ENCODE data around the gene PTBP3. TPM values are rescaled to one million over a fixed set of nuclear protein-coding genes. Genes with fewer than 3 reads are reported as not detected.

PTBP3 gene
- total and polyA plus RNA-seq, 2 of the 13 experiments (the other 11 are each of a cell fraction or from before 2014, with no cell fraction given): 52.8 to 61.1 TPM

DNA sequence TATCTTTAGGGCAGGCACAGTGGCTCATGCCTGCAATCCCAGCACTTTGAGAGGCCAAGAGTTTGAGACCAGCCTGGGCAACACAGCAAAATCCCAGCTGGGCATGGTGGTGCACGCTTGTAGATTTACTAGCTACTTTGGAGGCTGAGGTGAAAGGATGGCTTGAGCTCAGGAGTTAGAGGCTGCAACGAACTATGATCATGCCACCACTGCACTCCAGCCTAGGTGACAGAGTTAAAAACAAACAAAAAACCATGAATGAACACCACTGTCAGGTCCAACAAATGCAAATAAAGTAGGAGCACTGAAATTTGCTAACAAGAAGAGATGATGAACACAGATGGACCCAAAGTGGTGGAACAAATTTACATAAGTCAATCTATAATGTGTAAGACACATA is 4.9 kb downstream of the PTBP3 start (continued):
- TF ChIP-seq, protein P1, sequence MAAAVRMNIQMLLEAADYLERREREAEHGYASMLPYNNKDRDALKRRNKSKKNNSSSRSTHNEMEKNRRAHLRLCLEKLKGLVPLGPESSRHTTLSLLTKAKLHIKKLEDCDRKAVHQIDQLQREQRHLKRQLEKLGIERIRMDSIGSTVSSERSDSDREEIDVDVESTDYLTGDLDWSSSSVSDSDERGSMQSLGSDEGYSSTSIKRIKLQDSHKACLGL (CRISPR knock-in tag; IDR thresholded peaks at IDR 0.05): no peak
- TF ChIP-seq MED13 (CRISPR knock-in tag; IDR thresholded peaks at IDR 0.05): no peak
- TF ChIP-seq, protein P2, sequence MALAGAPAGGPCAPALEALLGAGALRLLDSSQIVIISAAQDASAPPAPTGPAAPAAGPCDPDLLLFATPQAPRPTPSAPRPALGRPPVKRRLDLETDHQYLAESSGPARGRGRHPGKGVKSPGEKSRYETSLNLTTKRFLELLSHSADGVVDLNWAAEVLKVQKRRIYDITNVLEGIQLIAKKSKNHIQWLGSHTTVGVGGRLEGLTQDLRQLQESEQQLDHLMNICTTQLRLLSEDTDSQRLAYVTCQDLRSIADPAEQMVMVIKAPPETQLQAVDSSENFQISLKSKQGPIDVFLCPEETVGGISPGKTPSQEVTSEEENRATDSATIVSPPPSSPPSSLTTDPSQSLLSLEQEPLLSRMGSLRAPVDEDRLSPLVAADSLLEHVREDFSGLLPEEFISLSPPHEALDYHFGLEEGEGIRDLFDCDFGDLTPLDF (CRISPR knock-in tag; IDR thresholded peaks at IDR 0.05): no peak
- TF ChIP-seq ZSCAN22 (CRISPR knock-in tag; IDR thresholded peaks at IDR 0.05): no peak
- peak; percentile 67 for TF ChIP-seq TBX2 (CRISPR knock-in tag; IDR thresholded peaks at IDR 0.05; ENCODE audit: borderline replicate concordance)
- no peak for TF ChIP-seq ZNF143 (CRISPR knock-in tag; IDR thresholded peaks at IDR 0.05)

DNA sequence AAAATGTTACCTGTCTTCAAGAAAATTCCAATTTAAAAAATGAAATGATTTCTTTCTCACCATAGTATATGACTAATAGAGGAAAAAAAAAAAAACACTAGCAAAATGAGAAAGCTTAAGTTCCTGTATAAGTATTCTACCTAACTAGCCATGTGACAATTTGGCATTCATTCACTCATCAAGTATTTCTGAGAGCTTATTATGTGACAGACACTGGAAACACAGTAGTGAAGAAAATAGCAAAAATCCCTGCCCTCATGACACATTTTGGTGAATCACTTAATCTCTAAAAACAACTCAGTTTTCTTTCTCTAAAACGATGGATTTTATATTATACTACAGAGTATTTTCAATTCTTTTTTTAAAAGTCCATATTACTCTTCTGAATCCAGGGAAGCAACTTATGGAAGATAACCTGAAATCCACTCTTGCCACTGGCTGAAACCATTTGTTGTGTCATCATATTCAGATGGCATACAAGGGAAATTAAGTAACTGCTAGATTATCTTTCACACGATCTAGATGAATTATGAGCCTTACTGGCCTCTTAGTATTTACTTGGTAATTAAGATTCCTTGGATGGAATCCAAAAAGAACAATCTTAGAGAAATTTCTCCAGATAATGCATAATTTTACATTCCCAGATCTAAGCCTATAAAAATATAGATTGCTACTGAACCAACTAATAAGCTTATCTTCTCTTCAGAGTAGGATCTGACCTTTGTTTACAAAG is 5.5 kb downstream of the PTBP3 start:
- ChIA-PET POLR2A (no interaction called here), CTCF (ENCODE audit: low intra/inter-chr PET ratio, low total read pairs) (no interaction called here)
- Histone ChIP-seq H4K20me1 (ENCODE audit: insufficient read depth, low read length) (peaks cover 38% of the 10 kb centered on the region), H3K4me1 (ENCODE audit: insufficient read depth, low read length) (peaks cover 82% of the 10 kb centered on the region), H3K79me2 (ENCODE audit: insufficient read depth, low read length) (peaks cover 99% of the 10 kb centered on the region), H3K4me3 (replicated peaks in 1 of 3; ENCODE audit: insufficient read depth in 1 of 3, low read depth in 2 of 3, low read length in 3 of 3) (no peak overlapping the region), H3K36me3 (replicated peaks in 1 of 2; ENCODE audit: control insufficient read depth in 1 of 2, insufficient read depth in 2 of 2, low read length in 2 of 2) (peaks cover 3% of the 10 kb centered on the region in 2 experiments; a peak in 1 of 5 replicates), H3K27ac (ENCODE audit: extremely low read length, insufficient read depth, low read length) (peak overlapping the region; percentile 31), H2AFZ (ENCODE audit: low read length) (no peak overlapping the region), H3K9ac (ENCODE audit: insufficient read depth, low read depth, low read length) (no peak overlapping the region; the same call in 1 of the 2 replicates), H3K9me3 (ENCODE audit: low read length) (no peaks in the 10 kb centered on the region), H3K27me3 (ENCODE audit: control insufficient read depth in 1 of 2, insufficient read depth in 2 of 2, low read length in 2 of 2) (no peaks in the 10 kb centered on the region), H3K4me2 (ENCODE audit: low read depth, low read length) (no peak overlapping the region)
- 76% methylated on average over 2 of the region's 2 CpGs for WGBS (ENCODE audit: low lambda C conversion rate)
- ATAC-seq (no peak), DNase-seq (ENCODE audit: low spot score) (no peak), FAIRE-seq (no peak)
- intact Hi-C loops (cut with micrococcal nuclease; ENCODE audit: unreplicated experiment) (no loop called here), in situ Hi-C loops (cut with HindIII; ENCODE audit: extremely low pct_ligation_motif_present, low pct_unique_long_range_greater_than_20kb) (no loop called here)
- BruUV-seq (replicated peaks): no TSS peak
- TF ChIP-seq, protein P3, sequence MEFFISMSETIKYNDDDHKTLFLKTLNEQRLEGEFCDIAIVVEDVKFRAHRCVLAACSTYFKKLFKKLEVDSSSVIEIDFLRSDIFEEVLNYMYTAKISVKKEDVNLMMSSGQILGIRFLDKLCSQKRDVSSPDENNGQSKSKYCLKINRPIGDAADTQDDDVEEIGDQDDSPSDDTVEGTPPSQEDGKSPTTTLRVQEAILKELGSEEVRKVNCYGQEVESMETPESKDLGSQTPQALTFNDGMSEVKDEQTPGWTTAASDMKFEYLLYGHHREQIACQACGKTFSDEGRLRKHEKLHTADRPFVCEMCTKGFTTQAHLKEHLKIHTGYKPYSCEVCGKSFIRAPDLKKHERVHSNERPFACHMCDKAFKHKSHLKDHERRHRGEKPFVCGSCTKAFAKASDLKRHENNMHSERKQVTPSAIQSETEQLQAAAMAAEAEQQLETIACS (CRISPR knock-in tag; IDR thresholded peaks at IDR 0.05): no peak
- no peak for TF ChIP-seq NRL (CRISPR knock-in tag; IDR thresholded peaks at IDR 0.05; ENCODE audit: borderline replicate concordance)
- no peak for TF ChIP-seq ZNF282 (IDR thresholded peaks at IDR 0.05; ENCODE audit: partially characterized antibody)
- TF ChIP-seq, protein P4, sequence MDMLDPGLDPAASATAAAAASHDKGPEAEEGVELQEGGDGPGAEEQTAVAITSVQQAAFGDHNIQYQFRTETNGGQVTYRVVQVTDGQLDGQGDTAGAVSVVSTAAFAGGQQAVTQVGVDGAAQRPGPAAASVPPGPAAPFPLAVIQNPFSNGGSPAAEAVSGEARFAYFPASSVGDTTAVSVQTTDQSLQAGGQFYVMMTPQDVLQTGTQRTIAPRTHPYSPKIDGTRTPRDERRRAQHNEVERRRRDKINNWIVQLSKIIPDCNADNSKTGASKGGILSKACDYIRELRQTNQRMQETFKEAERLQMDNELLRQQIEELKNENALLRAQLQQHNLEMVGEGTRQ (IDR thresholded peaks at IDR 0.05; ENCODE audit: low read depth, low read length): no peak
- TF ChIP-seq, protein P4 (CRISPR knock-in tag; IDR thresholded peaks at IDR 0.05; ENCODE audit: borderline replicate concordance): no peak
- TF ChIP-seq ZNF251 (CRISPR knock-in tag; IDR thresholded peaks at IDR 0.05): no peak
- TF ChIP-seq HES4 (CRISPR knock-in tag; IDR thresholded peaks at IDR 0.05; ENCODE audit: borderline replicate concordance): no peak
- no peak for TF ChIP-seq RBM39 (IDR thresholded peaks at IDR 0.05; ENCODE audit: low read depth, low read length, poor library complexity, severe bottlenecking)
- no peak for TF ChIP-seq IRF2 (CRISPR knock-in tag; IDR thresholded peaks at IDR 0.05)
- TF ChIP-seq, protein P5, sequence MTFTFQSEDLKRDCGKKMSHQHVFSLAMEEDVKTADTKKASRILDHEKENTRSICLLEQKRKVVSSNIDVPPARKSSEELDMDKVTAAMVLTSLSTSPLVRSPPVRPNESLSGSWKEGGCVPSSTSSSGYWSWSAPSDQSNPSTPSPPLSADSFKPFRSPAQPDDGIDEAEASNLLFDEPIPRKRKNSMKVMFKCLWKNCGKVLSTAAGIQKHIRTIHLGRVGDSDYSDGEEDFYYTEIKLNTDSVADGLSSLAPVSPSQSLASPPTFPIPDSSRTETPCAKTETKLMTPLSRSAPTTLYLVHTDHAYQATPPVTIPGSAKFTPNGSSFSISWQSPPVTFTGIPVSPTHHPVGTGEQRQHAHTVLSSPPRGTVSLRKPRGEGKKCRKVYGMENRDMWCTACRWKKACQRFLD (CRISPR knock-in tag; IDR thresholded peaks at IDR 0.05; ENCODE audit: borderline replicate concordance): no peak
- TF ChIP-seq ZSCAN31 (CRISPR knock-in tag; IDR thresholded peaks at IDR 0.05; ENCODE audit: low read depth): no peak
